DMS53 (cell line): ENCODE measurements around the gene DRC3.

Experiments used
- DNase-seq: peaks from one replicate; lab custom pipeline; 2025; lab: John Stamatoyannopoulos, UW

The DRC3 gene

DNA sequence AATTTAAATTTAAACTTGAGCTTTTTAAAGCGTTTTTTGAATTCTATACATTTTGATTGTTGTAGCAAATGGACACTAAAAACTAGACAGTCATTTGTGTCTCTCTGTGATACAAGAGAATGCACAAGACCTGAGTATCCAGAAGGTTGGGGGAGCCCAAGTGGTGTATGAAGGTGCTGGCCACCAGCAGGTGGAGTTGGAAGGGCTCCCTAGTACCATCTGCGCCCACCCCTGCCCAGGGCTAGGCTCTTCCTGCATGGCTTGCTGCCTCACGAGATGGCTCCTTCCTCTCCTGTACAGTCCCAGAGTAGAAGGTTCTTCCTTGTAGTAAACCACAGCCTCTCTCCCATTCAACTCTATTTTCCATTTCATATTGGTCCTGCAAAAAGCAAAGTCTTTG is 83.6 kb downstream of the DRC3 start:
- DNase-seq, result no peak

DNA sequence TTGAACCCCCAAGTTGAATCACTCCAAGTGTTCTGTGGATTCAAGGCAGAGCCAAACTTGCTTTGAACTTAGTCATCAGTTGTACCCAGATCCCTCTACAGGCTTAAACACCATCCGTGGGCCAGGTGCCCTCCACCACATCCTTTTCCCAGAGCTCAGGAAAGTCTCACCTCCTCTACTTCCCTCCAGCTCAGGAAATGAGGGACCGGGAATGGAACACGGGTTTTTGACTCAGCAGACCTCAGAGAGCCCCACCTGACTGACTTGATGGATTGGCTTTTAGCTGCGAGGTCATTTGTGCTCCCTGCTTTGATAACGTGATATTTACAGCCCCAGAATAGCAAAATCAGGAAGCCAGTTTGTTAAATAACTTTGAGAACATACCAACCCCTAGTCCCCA is 86.6 kb downstream of the DRC3 start:
- no peak for DNase-seq

DNA sequence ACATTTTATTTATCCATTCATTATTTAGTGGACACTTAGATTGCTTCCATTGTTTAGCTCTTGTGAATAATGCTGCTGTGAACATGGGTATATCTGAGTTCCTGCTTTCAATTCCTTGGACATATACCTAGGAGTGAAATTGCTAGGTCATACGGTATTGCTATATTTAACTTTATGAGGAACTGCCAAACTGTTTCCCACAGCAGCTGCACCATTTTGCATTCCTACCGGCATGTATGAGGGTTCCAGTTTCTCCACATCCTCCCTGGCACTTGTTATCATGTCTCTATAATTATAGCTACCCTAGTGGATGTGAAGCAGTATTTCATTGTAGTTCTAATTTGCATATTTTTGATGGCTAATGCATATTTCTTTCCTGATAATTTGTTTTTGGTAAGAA is 91.4 kb downstream of the DRC3 start:
- DNase-seq, result no peak

DNA sequence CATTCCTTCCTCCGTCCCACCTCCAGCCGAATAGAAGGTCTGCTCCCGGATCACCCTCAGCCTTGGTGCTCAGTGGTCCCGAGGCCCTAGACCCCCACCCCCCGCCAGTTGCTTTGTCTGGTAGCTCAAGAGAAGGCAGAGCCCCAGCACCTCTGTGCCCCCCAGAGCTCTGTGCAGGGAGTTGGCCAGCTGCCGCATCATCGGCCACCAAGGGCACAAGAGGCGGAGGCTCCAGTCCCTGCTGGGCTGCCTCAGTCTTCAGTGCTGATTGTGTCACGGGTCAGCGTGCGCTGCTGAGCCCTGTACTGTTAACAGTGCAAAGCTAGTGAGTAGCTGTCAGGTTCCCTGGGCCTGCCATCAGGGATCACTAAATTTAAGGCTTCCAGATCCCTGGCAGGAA is 92.9 kb downstream of the DRC3 start:
- DNase-seq, result no peak
